Keratinocyte (primary cell): ENCODE data around the gene LSM14A. TPM values are rescaled to one million over a fixed set of nuclear protein-coding genes. Genes with fewer than 3 reads are reported as not detected.

Experiments
- DNase-seq: peaks from one replicate; pipeline ENCODE4 v3.0.0-alpha.2; 2011; ENCODE audit warnings: low read depth, missing footprints, low spot score
- FAIRE-seq: peaks from 2 replicates; lab custom pipeline; 2011; peaks lifted over from hg19 to GRCh38; lab: Jason Lieb, UNC
- H2AFZ ChIP-seq: 2 replicates; pipeline ENCODE4 v1.6.0; 2012; ENCODE audit warnings: low read length, control low read depth, inconsistent platforms; ENCODE audit not compliant: control insufficient read depth
- H3K27ac ChIP-seq: 2 replicates; pipeline ENCODE4 v1.5.1; 2011; ENCODE audit warnings: low read length; ENCODE audit not compliant: control insufficient read depth, insufficient read depth
- H3K27me3 ChIP-seq: 3 replicates; pipeline ENCODE4 v1.6.0; 2011; ENCODE audit warnings: low read length; ENCODE audit not compliant: control insufficient read depth, insufficient read depth; ENCODE audit errors: extremely low read depth
- H3K36me3 ChIP-seq, 2 experiments: 2 replicates in 1 of 2; 3 replicates in 1 of 2; pipeline ENCODE4 v1.5.1; 2011; ENCODE audit warnings: low read length in 2 of 2, mild to moderate bottlenecking in 1 of 2; ENCODE audit not compliant: control insufficient read depth in 2 of 2, insufficient read depth in 2 of 2; ENCODE audit errors: extremely low read depth in 1 of 2
- H3K4me1 ChIP-seq: 3 replicates; pipeline ENCODE4 v1.5.1; 2011; ENCODE audit warnings: low read length; ENCODE audit not compliant: control insufficient read depth, insufficient read depth; ENCODE audit errors: extremely low read depth
- H3K4me2 ChIP-seq: 3 replicates; pipeline ENCODE4 v1.6.0; 2011; ENCODE audit warnings: low read depth, low read length; ENCODE audit not compliant: control insufficient read depth, insufficient read depth; ENCODE audit errors: extremely low read depth
- H3K4me3 ChIP-seq, 3 experiments: fragments of 200-600 bp in 1 of 3; sonication (generic) in 1 of 3; 2 replicates in 2 of 3; 3 replicates in 1 of 3; pipeline ENCODE4 v1.5.1; 2011 to 2016; ENCODE audit warnings: low read length in 3 of 3, mild to moderate bottlenecking in 3 of 3, control low read depth in 2 of 3, inconsistent platforms in 1 of 3, low read depth in 1 of 3, mixed read lengths in 1 of 3, mixed run types in 1 of 3, moderate library complexity in 1 of 3; ENCODE audit not compliant: control insufficient read depth in 2 of 3, insufficient read depth in 2 of 3; ENCODE audit errors: extremely low read depth in 1 of 3
- H3K79me2 ChIP-seq: 2 replicates; pipeline ENCODE4 v1.6.0; 2012; ENCODE audit warnings: low read length; ENCODE audit not compliant: control insufficient read depth, insufficient read depth
- H3K9ac ChIP-seq: 3 replicates; pipeline ENCODE4 v1.6.0; 2011; ENCODE audit warnings: low read length; ENCODE audit not compliant: control insufficient read depth, insufficient read depth; ENCODE audit errors: extremely low read depth
- H3K9me1 ChIP-seq: 3 replicates; pipeline ENCODE4 v1.6.0; 2011; ENCODE audit warnings: low read length; ENCODE audit not compliant: control insufficient read depth, insufficient read depth; ENCODE audit errors: extremely low read depth
- H3K9me3 ChIP-seq: 2 replicates; pipeline ENCODE4 v1.5.1; 2012; ENCODE audit warnings: low read depth, low read length; ENCODE audit not compliant: control insufficient read depth
- H4K20me1 ChIP-seq: 3 replicates; pipeline ENCODE4 v1.6.0; 2011; ENCODE audit warnings: low read length; ENCODE audit not compliant: control insufficient read depth, insufficient read depth; ENCODE audit errors: extremely low read depth
- EZH2 ChIP-seq: IDR thresholded peaks from one replicate; pipeline ENCODE4 v1.6.1; 2012; ENCODE audit warnings: inconsistent platforms, mild to moderate bottlenecking, low read length, moderate library complexity
- dilution Hi-C: fragments of 300-500 bp; cut with MboI; formaldehyde crosslinking; loops from one replicate; pipeline ENCODE4 v1.7.0; 2020; ENCODE audit warnings: low sequenced_read_pairs; ENCODE audit not compliant: extremely low pct_ligation_motif_present
- polyA plus RNA-seq, 5 experiments: library from polyadenylated mRNA; depleted of rRNA in 3 of 5; stranded (reverse) in 3 of 5; stranded (forward) in 1 of 5; unstranded in 1 of 5; fragments of >200 nt; gene quantifications; 1 replicate in 1 of 5; 2 replicates in 3 of 5; 3 replicates in 1 of 5; pipeline versions ENCODE4 v1.2.1 to v1.2.3, GENCODE V29; 2011 to 2012; ENCODE audit warnings: missing spikeins in 2 of 5, low read depth in 1 of 5, low replicate concordance in 1 of 5
- TF ChIP-seq, protein P1 (sequence below), 3 experiments: IDR thresholded peaks in 1 of 3; conservative IDR thresholded peaks in 1 of 3; optimal IDR thresholded peaks in 1 of 3; 2 replicates in 2 of 3; 3 replicates in 1 of 3; pipeline versions ENCODE3 to v1.5.1; 2011; ENCODE audit warnings: low read length in 3 of 3, mild to moderate bottlenecking in 3 of 3, moderate library complexity in 2 of 3, control low read depth in 1 of 3, inconsistent platforms in 1 of 3; ENCODE audit not compliant: insufficient read depth in 2 of 3; ENCODE audit errors: extremely low read depth in 1 of 3

Gene LSM14A
- polyA plus RNA-seq, 1 donor (not counting 4 experiments of a cell fraction or from before 2014, with no cell fraction given): 103 TPM

DNA sequence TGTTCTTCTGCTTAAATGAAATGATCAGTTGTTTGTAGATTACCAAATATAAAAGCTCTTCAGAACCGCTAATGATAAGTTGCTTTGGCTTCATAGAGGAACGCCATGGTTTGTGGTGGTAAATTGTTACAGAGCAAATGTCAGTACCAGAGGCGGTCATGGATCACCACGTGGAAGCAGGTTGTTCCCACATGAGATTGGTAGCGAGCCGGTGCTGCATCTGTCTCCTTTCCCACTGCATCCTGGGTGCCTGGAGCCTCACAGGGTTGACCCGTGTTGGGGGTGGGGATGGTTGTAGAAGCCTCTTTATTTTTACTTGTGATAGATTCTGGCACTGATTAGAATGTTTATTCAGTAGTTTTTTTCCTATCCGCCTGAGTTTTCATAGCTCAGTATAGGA, 96.8 kb downstream of the LSM14A start:
- Histone ChIP-seq H3K27me3 (no peaks in the 10 kb centered on the region), H2AFZ (no peak overlapping the region), H3K9me1 (peaks cover 3% of the 10 kb centered on the region), H3K9me3 (no peaks in the 10 kb centered on the region), H3K36me3 (peaks cover 2 to 8% of the 10 kb centered on the region in 2 experiments), H3K9ac (no peak overlapping the region), H3K4me2 (no peak overlapping the region), H3K4me3 (no peak overlapping the region), H3K79me2 (peaks cover 39% of the 10 kb centered on the region), H4K20me1 (no peaks in the 10 kb centered on the region), H3K4me1 (peaks cover 34% of the 10 kb centered on the region), H3K27ac (no peak overlapping the region)
- TF ChIP-seq, protein P1, sequence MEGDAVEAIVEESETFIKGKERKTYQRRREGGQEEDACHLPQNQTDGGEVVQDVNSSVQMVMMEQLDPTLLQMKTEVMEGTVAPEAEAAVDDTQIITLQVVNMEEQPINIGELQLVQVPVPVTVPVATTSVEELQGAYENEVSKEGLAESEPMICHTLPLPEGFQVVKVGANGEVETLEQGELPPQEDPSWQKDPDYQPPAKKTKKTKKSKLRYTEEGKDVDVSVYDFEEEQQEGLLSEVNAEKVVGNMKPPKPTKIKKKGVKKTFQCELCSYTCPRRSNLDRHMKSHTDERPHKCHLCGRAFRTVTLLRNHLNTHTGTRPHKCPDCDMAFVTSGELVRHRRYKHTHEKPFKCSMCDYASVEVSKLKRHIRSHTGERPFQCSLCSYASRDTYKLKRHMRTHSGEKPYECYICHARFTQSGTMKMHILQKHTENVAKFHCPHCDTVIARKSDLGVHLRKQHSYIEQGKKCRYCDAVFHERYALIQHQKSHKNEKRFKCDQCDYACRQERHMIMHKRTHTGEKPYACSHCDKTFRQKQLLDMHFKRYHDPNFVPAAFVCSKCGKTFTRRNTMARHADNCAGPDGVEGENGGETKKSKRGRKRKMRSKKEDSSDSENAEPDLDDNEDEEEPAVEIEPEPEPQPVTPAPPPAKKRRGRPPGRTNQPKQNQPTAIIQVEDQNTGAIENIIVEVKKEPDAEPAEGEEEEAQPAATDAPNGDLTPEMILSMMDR (optimal IDR thresholded peaks at IDR 0.05 in 1 of 3, IDR thresholded peaks at IDR 0.05 in 1 of 3, conservative IDR thresholded peaks at IDR 0.05 in 1 of 3; ENCODE audit: extremely low read depth in 1 of 3, insufficient read depth in 2 of 3, low read length in 3 of 3): no peak
- TF ChIP-seq EZH2: no peak
- no peak for DNase-seq
- dilution Hi-C loops: no loop called here
- no peak for FAIRE-seq

DNA sequence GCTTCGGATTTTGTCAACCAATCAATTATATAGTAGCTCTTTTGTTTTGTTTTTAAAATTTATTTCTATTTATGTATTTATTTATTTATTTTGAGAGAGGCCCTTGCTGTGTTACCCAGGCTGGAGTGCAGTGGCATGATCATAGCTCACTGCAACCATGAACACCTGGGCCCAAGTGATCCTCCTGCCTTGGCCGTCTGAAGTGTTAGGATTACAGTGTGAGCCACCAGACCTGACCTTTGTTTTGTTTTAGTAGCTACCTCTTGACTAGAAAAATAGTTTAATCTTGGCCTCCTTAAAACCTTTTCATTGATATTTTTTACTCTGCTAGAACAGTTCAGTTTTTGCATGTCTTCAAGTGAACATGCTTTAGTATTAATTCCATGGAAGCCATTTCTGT, 97.2 kb downstream of the LSM14A start:
- peaks cover 38% of the 10 kb centered on the region for H3K79me2 ChIP-seq

More for the DNA sequence above, 97.2 kb downstream of the LSM14A start:
- peak overlapping the region; percentile 74 for H2AFZ ChIP-seq
- FAIRE-seq: no peak
- TF ChIP-seq, protein P1 (optimal IDR thresholded peaks at IDR 0.05 in 1 of 3, IDR thresholded peaks at IDR 0.05 in 1 of 3, conservative IDR thresholded peaks at IDR 0.05 in 1 of 3; ENCODE audit: extremely low read depth in 1 of 3, insufficient read depth in 2 of 3, low read length in 3 of 3): no peak
- TF ChIP-seq EZH2: no peak
- peak overlapping the region in 1 of 3 experiments; percentile 30 for H3K4me3 ChIP-seq
- H3K4me2 ChIP-seq: peak overlapping the region; percentile 82
- no peaks in the 10 kb centered on the region for H3K9me3 ChIP-seq
- dilution Hi-C loops: no loop called here
- H3K36me3 ChIP-seq: peaks cover 2 to 8% of the 10 kb centered on the region in 2 experiments
- H3K27ac ChIP-seq: peak overlapping the region; percentile 71
- DNase-seq: no peak
- H3K4me1 ChIP-seq: peaks cover 36% of the 10 kb centered on the region
- H3K9me1 ChIP-seq: peaks cover 3% of the 10 kb centered on the region
- H3K27me3 ChIP-seq: no peaks in the 10 kb centered on the region
- H3K9ac ChIP-seq: peak overlapping the region; percentile 57
- no peaks in the 10 kb centered on the region for H4K20me1 ChIP-seq
